A673 (cell line): Measurements from ENCODE around the gene AKAIN1. TPM values are rescaled to one million over a fixed set of nuclear protein-coding genes. Genes with fewer than 3 reads are reported as not detected.

Experiments
- BruUV-seq: library from RNA; stranded (reverse); fragments of 400-500 nt; replicated peaks from 2 replicates; lab custom pipeline; 2021; lab: Mats Ljungman, UMichigan
- CTCF ChIA-PET: fragments of 300-600 bp; sonication (Branson Sonifier 250); formaldehyde crosslinking; loops from one replicate; lab custom pipeline; 2022; ENCODE audit warnings: antibody characterized with exemption; lab: Charles Lee
- POLR2A ChIA-PET: fragments of 300-600 bp; sonication (Branson Sonifier 250); formaldehyde crosslinking; loops from one replicate; lab custom pipeline; 2022; ENCODE audit warnings: antibody characterized with exemption; ENCODE audit not compliant: low non-redundant PET; lab: Charles Lee
- DNase-seq: peaks from one replicate; pipeline ENCODE4 v3.0.0-alpha.2; 2015; ENCODE audit warnings: low spot score
- H3K27ac ChIP-seq: fragments of 200-600 bp; sonication (generic); 2 replicates; pipeline ENCODE4 v1.5.1; 2016; ENCODE audit warnings: mixed run types, low read depth, mild to moderate bottlenecking, mixed read lengths, antibody characterized with exemption, low read length; ENCODE audit not compliant: poor library complexity, severe bottlenecking
- H3K27me3 ChIP-seq: fragments of 200-600 bp; sonication (generic); replicated peaks from 2 replicates; pipeline ENCODE4 v1.6.1; 2017; ENCODE audit warnings: mixed run types, low read depth, mild to moderate bottlenecking, mixed read lengths, antibody characterized with exemption, low read length; ENCODE audit not compliant: insufficient read depth, poor library complexity
- H3K36me3 ChIP-seq: fragments of 200-600 bp; sonication (generic); 2 replicates; pipeline ENCODE4 v1.6.1; 2016; ENCODE audit warnings: mixed run types, mild to moderate bottlenecking, mixed read lengths, antibody characterized with exemption, low read length; ENCODE audit not compliant: insufficient read depth, poor library complexity, severe bottlenecking
- H3K4me1 ChIP-seq: fragments of 200-600 bp; sonication (generic); 2 replicates; pipeline ENCODE4 v1.6.1; 2017; ENCODE audit warnings: mixed run types, mild to moderate bottlenecking, mixed read lengths, antibody characterized with exemption, low read length; ENCODE audit not compliant: insufficient read depth, poor library complexity, severe bottlenecking
- H3K4me3 ChIP-seq: fragments of 200-600 bp; sonication (generic); 2 replicates; pipeline ENCODE4 v1.5.1; 2016; ENCODE audit warnings: low read depth, mixed run types, mild to moderate bottlenecking, mixed read lengths, low read length; ENCODE audit not compliant: poor library complexity, severe bottlenecking
- H3K9me3 ChIP-seq: fragments of 200-600 bp; sonication (generic); 2 replicates; pipeline ENCODE4 v1.6.1; 2016; ENCODE audit warnings: mixed run types, low read depth, mild to moderate bottlenecking, mixed read lengths, antibody characterized with exemption, low read length; ENCODE audit not compliant: poor library complexity, severe bottlenecking
- CTCF ChIP-seq: fragments of 300-800, 200-600 bp; sonication (generic); conservative IDR thresholded peaks from 2 replicates; pipeline ENCODE4 v1.5.1; 2017; ENCODE audit warnings: low read depth, mild to moderate bottlenecking, antibody characterized with exemption, low read length, moderate library complexity, mixed read lengths
- EZH2 ChIP-seq: fragments of 200-600 bp; sonication (generic); IDR thresholded peaks from 2 replicates; pipeline ENCODE4 v1.6.1; 2017; ENCODE audit warnings: borderline replicate concordance, low read depth, mild to moderate bottlenecking, mixed read lengths, antibody characterized with exemption, low read length; ENCODE audit not compliant: poor library complexity, severe bottlenecking
- intact Hi-C: fragments of 100-400 bp; cut with micrococcal nuclease; formaldehyde crosslinking; loops from one replicate; pipeline ENCODE4 v1.10.0; 2022; ENCODE audit not compliant: unreplicated experiment
- total RNA-seq: library from RNA; stranded (reverse); gene quantifications from 2 replicates; pipeline ENCODE4 v1.2.3, GENCODE V29; 2021

The AKAIN1 gene
- total RNA-seq, 1 experiment from 2014 or later = not detected

GRCh38 chr18:5197461-5197860, 404 bp upstream of the AKAIN1 start:
- Histone ChIP-seq H3K36me3 (no peaks in the 10 kb centered on the region), H3K9me3 (no peaks in the 10 kb centered on the region), H3K27ac (no peak overlapping the region), H3K4me1 (no peaks in the 10 kb centered on the region), H3K4me3 (no peak overlapping the region), H3K27me3 (peaks cover 91% of the 10 kb centered on the region)
- intact Hi-C loops = no loop called here
- BruUV-seq = no TSS peak
- ChIA-PET CTCF (no interaction called here), POLR2A (no interaction called here)
- no peak for DNase-seq
- TF ChIP-seq EZH2 (no peak), CTCF (no peak)

GRCh38 chr18:5196253-5197031, 615 bp downstream of the AKAIN1 start:
- intact Hi-C loops = no loop called here
- TF ChIP-seq CTCF = no peak
- no peak for TF ChIP-seq EZH2
- H3K4me1 ChIP-seq = no peaks in the 10 kb centered on the region
- H3K36me3 ChIP-seq = no peaks in the 10 kb centered on the region
- DNase-seq = no peak
- peaks cover 86% of the 10 kb centered on the region for H3K27me3 ChIP-seq
- H3K9me3 ChIP-seq = no peaks in the 10 kb centered on the region
- BruUV-seq = no TSS peak
- ChIA-PET POLR2A (no interaction called here), CTCF (no interaction called here)
- H3K27ac ChIP-seq = no peak overlapping the region
- H3K4me3 ChIP-seq = no peak overlapping the region

- H3K9me3 ChIP-seq = no peaks in the 10 kb centered on the region
- POLR2A ChIA-PET = no interaction called here
- intact Hi-C loops = no loop called here
- H3K27me3 ChIP-seq = peaks cover 86% of the 10 kb centered on the region
- no peaks in the 10 kb centered on the region for H3K4me1 ChIP-seq
- H3K27ac ChIP-seq = no peak overlapping the region
- no peak for TF ChIP-seq EZH2
- no peak for DNase-seq
- BruUV-seq = no TSS peak
- CTCF ChIA-PET = no interaction called here
- H3K4me3 ChIP-seq = no peak overlapping the region
- H3K36me3 ChIP-seq = no peaks in the 10 kb centered on the region
These were observed 1.4 kb downstream of the AKAIN1 start for GRCh38 chr18:5195656-5196055.
